Activated CD8-positive, alpha-beta T cell treated with anti-CD3 and anti-CD28 coated beads, Interleukin-2, amount 10 ng/mL, durations not matched to agents 7 days and 5 days (primary cell): ENCODE measurements around the gene SLC26A9. TPM values are rescaled to one million over a fixed set of nuclear protein-coding genes. Genes with fewer than 3 reads are reported as not detected.
"Not testable (repeated sequence)": the region's sequence is repeated elsewhere in the genome, so short reads cannot be mapped to it uniquely, and the experiment has no call there.

Experiments
- ATAC-seq: fragments of 150-1000 bp; cut with Tn5 transposase; one replicate; pipeline ENCODE4 v1.10.0; 2021; ENCODE audit warnings: moderate library complexity
- CTCF ChIA-PET: fragments of 350-600 bp; sonication (Branson Sonifier 250); formaldehyde crosslinking; loops from one replicate; lab custom pipeline; 2021; ENCODE audit warnings: antibody characterized with exemption; lab: Charles Lee
- POLR2A ChIA-PET: fragments of 350-600 bp; sonication (Branson Sonifier 250); formaldehyde crosslinking; loops from one replicate; lab custom pipeline; 2021; ENCODE audit warnings: antibody characterized with exemption; lab: Charles Lee
- DNase-seq: peaks from one replicate; pipeline ENCODE4 v3.0.0-alpha.2; 2020
- H3K27ac Mint-ChIP-seq: one replicate; pipeline ENCODE4 v1.8.0; 2021; ENCODE audit warnings: mild to moderate bottlenecking, mixed read lengths
- H3K27me3 Mint-ChIP-seq: one replicate; pipeline ENCODE4 v1.8.0; 2021; ENCODE audit warnings: low read depth, mixed read lengths
- H3K36me3 Mint-ChIP-seq: one replicate; pipeline ENCODE4 v1.8.0; 2021; ENCODE audit warnings: low read depth, mixed read lengths
- H3K4me1 Mint-ChIP-seq: one replicate; pipeline ENCODE4 v1.8.0; 2021; ENCODE audit warnings: low read depth, mixed read lengths
- H3K4me3 Mint-ChIP-seq: one replicate; pipeline ENCODE4 v1.8.0; 2021; ENCODE audit warnings: mild to moderate bottlenecking, mixed read lengths
- H3K9me3 Mint-ChIP-seq: one replicate; pipeline ENCODE4 v1.8.0; 2022; ENCODE audit warnings: mixed read lengths; ENCODE audit not compliant: insufficient read depth
- total RNA-seq, 2 experiments: library from RNA; stranded (reverse); gene quantifications; one replicate each; pipeline ENCODE4 v1.2.3, GENCODE V29; 2021

The SLC26A9 gene
- total RNA-seq, 2 experiments from 2014 or later, result not detected

GRCh38 chr1:205879974-205880373, 63.3 kb downstream of the SLC26A9 start:
- ChIA-PET POLR2A (no interaction called here), CTCF (no interaction called here)
- Mint-ChIP-seq H3K27me3 (peaks cover 28% of the 10 kb centered on the region), H3K9me3 (peaks cover 14% of the 10 kb centered on the region), H3K27ac (no peak overlapping the region), H3K4me3 (no peak overlapping the region), H3K36me3 (no peaks in the 10 kb centered on the region), H3K4me1 (peaks cover 3% of the 10 kb centered on the region)
- ATAC-seq (no peak), DNase-seq (no peak)

DNA sequence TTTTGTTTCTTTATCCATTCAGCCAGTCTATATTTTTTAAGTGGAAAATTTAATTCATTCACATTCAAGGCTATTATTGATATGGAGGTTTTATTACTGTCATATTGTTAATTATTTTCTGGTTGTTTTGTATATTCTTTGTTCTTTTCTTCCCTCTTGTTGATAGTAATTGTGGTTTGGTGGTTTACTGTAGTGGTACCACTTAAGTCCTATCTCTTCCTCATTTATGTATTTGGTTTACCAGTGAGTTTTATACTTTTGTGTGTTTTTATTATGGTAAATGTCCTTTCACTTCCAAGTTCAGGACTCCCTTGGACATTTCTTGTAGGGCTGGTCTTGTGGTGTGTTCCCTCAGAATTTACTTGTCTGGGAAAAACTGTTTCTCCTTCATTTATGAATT, 65.2 kb downstream of the SLC26A9 start:
- Mint-ChIP-seq H3K4me3 (no peak overlapping the region), H3K36me3 (no peaks in the 10 kb centered on the region), H3K9me3 (peaks cover 14% of the 10 kb centered on the region), H3K27ac (no peak overlapping the region), H3K27me3 (peaks cover 26% of the 10 kb centered on the region), H3K4me1 (peaks cover 3% of the 10 kb centered on the region)
- ChIA-PET CTCF (no interaction called here), POLR2A (no interaction called here)
- DNase-seq (no peak), ATAC-seq (no peak)

DNA sequence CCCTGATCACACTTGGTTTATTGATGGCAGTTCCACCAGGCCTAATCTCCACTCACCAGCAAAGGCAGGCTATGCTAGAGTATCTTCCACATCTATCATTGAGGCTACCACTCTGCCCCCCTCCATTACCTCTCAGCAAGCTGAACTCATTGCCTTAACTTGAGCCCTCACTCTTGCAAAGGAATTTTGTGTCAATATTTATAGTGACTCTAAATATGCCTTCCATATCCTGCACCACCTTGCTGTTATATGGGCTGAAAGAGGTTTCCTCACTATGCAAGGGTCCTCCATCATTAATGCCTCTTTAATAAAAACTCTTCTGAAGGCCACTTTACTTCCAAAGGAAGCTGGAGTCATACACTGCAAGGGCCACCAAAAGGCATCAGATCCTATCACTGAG, 70.1 kb downstream of the SLC26A9 start:
- DNase-seq, ATAC-seq, H3K36me3 Mint-ChIP-seq, CTCF ChIA-PET, H3K27ac Mint-ChIP-seq, H3K4me3 Mint-ChIP-seq, H3K4me1 Mint-ChIP-seq, H3K9me3 Mint-ChIP-seq: not testable (repeated sequence)
- POLR2A ChIA-PET, result interaction anchor here (0.8 kb wide), 1 partner anchor 1953 kb away, joined by 3 read pairs; no protein-coding TSS in a partner anchor
- H3K27me3 Mint-ChIP-seq, result peaks cover 12% of the 10 kb centered on the region

GRCh38 chr1:205870236-205870635, 73.0 kb downstream of the SLC26A9 start:
- H3K27ac Mint-ChIP-seq, result no peak overlapping the region
- no peak for ATAC-seq

More at GRCh38 chr1:205870236-205870635, 73.0 kb downstream of the SLC26A9 start:
- no peak for DNase-seq
- H3K9me3 Mint-ChIP-seq, result no peaks in the 10 kb centered on the region
- H3K36me3 Mint-ChIP-seq, result no peaks in the 10 kb centered on the region
- H3K4me1 Mint-ChIP-seq, result no peaks in the 10 kb centered on the region
- H3K27me3 Mint-ChIP-seq, result no peaks in the 10 kb centered on the region
- ChIA-PET POLR2A (no interaction called here), CTCF (interaction anchor here (0.8 kb wide), 1 partner anchor 32 kb away, joined by 3 read pairs; no protein-coding TSS in a partner anchor)
- no peak overlapping the region for H3K4me3 Mint-ChIP-seq

Other genes with a start within 250 kb of the SLC26A9 start
- 100 to 1,000 TPM; 236 to 237 TPM for gene NUCKS1, start 193.3 kb downstream of the SLC26A9 start, total RNA-seq
- 10 to 100 TPM; 42.5 to 42.7 TPM for gene RAB29, start 168.0 kb downstream of the SLC26A9 start, total RNA-seq
- 10 to 100 TPM in 1 of 2 experiments, 1 to 10 TPM in 1; 8.9 to 10.1 TPM for gene SLC41A1, start 130.3 kb downstream of the SLC26A9 start, total RNA-seq
- under 1 TPM; 0.16 to 0.55 TPM for gene PM20D1, start 93.3 kb downstream of the SLC26A9 start, total RNA-seq
- not detected for gene RAB7B, start 59.9 kb upstream of the SLC26A9 start, total RNA-seq
- gene CTSE, start 80.4 kb upstream of the SLC26A9 start, total RNA-seq, result not detected
- gene RHEX, start 109.7 kb upstream of the SLC26A9 start, total RNA-seq, result not detected
- not detected for gene AVPR1B, start 173.9 kb upstream of the SLC26A9 start, total RNA-seq